GM18502 (cell line): ENCODE data around the gene KIF5C.
"Not testable (repeated sequence)": the region's sequence is repeated elsewhere in the genome, so short reads cannot be mapped to it uniquely, and the experiment has no call there.

Experiments used
- ATAC-seq: cut with Tn5 transposase; IDR thresholded peaks from one replicate; pipeline ENCODE4 v1.9.1; 2021; ENCODE audit warnings: mild to moderate bottlenecking; ENCODE audit not compliant: unreplicated experiment, poor library complexity

Gene KIF5C

GRCh38 chr2:148955798-148956197 lies 80.8 kb downstream of the KIF5C start:
- ATAC-seq, result no peak

- ATAC-seq, result no peak
Observed at GRCh38 chr2:148957023-148957422, 82.0 kb downstream of the KIF5C start.

GRCh38 chr2:148959745-148960144 lies 84.7 kb downstream of the KIF5C start:
- no peak for ATAC-seq

- no peak for ATAC-seq
Observed at GRCh38 chr2:148960483-148960882, 85.5 kb downstream of the KIF5C start.

- no peak for ATAC-seq
Observed at GRCh38 chr2:148963461-148963860, 88.4 kb downstream of the KIF5C start.

- no peak for ATAC-seq
Observed at GRCh38 chr2:148965623-148966437, 90.8 kb downstream of the KIF5C start.

- no peak for ATAC-seq
Observed at GRCh38 chr2:148966438-148966758, 91.4 kb downstream of the KIF5C start.

GRCh38 chr2:148967056-148967455 lies 92.0 kb downstream of the KIF5C start:
- ATAC-seq, result no peak

- ATAC-seq, result no peak
Observed at GRCh38 chr2:148967578-148967977, 92.6 kb downstream of the KIF5C start.

- no peak for ATAC-seq
Observed at GRCh38 chr2:148968301-148968700, 93.3 kb downstream of the KIF5C start.

GRCh38 chr2:148968776-148969319 lies 93.8 kb downstream of the KIF5C start:
- ATAC-seq, result no peak

- ATAC-seq, result no peak
Observed at GRCh38 chr2:148969659-148970061, 94.6 kb downstream of the KIF5C start.

- ATAC-seq, result no peak
Observed at GRCh38 chr2:148970385-148970784, 95.4 kb downstream of the KIF5C start.

- peak; percentile 87 for ATAC-seq
Observed at GRCh38 chr2:148971547-148971946, 96.5 kb downstream of the KIF5C start.

- no peak for ATAC-seq
Observed at GRCh38 chr2:148974095-148974494, 99.1 kb downstream of the KIF5C start.

GRCh38 chr2:148978026-148978685 lies 103.1 kb downstream of the KIF5C start:
- ATAC-seq, result no peak

GRCh38 chr2:148978706-148979105 lies 103.7 kb downstream of the KIF5C start:
- no peak for ATAC-seq

- ATAC-seq, result no peak
Observed at GRCh38 chr2:148979164-148979918, 104.3 kb downstream of the KIF5C start.

GRCh38 chr2:148979919-148980277 lies 104.9 kb downstream of the KIF5C start:
- no peak for ATAC-seq

- not testable (repeated sequence) for ATAC-seq
Observed at GRCh38 chr2:148980496-148980895, 105.5 kb downstream of the KIF5C start.

GRCh38 chr2:148981324-148981723 lies 106.3 kb downstream of the KIF5C start:
- ATAC-seq, result no peak
